DND-41 (cell line): Measurements from ENCODE around the gene FAM219A.
"Not testable (repeated sequence)": the region's sequence is repeated elsewhere in the genome, so short reads cannot be mapped to it uniquely, and the experiment has no call there.

Experiments
- ATAC-seq: fragments of 200-7000 bp; cut with Tn5 transposase; 3 replicates; pipeline ENCODE4 v1.9.1; 2021; ENCODE audit warnings: low read depth; ENCODE audit not compliant: insufficient read depth
- DNase-seq: peaks from one replicate; pipeline ENCODE4 v3.0.0-alpha.2; 2020
- H2AFZ ChIP-seq: 2 replicates; pipeline ENCODE4 v1.6.0; 2012; ENCODE audit warnings: low read depth, low read length
- H3K27ac ChIP-seq: 2 replicates; pipeline ENCODE4 v1.5.1; 2012; ENCODE audit warnings: low read length, inconsistent platforms
- H3K27me3 ChIP-seq: fragments of 200-600 bp; sonication (generic); 2 replicates; pipeline ENCODE4 v1.6.0; 2012; ENCODE audit warnings: low read length, mild to moderate bottlenecking, inconsistent platforms; ENCODE audit not compliant: insufficient read depth, poor library complexity
- H3K36me3 ChIP-seq: 2 replicates; pipeline ENCODE4 v1.5.1; 2012; ENCODE audit warnings: low read length, inconsistent platforms; ENCODE audit not compliant: insufficient read depth
- H3K4me1 ChIP-seq: 2 replicates; pipeline ENCODE4 v1.5.1; 2012; ENCODE audit warnings: mild to moderate bottlenecking, low read length; ENCODE audit not compliant: insufficient read depth
- H3K4me2 ChIP-seq: 2 replicates; pipeline ENCODE4 v1.6.0; 2012; ENCODE audit warnings: mild to moderate bottlenecking, moderate library complexity, low read length, inconsistent platforms; ENCODE audit not compliant: insufficient read depth
- H3K4me3 ChIP-seq, 2 experiments: fragments of 200-600 bp in 1 of 2; shearing (Covaris generic) in 1 of 2; 2 replicates each; pipeline ENCODE4 v1.5.1; 2012 to 2016; ENCODE audit warnings: inconsistent platforms in 2 of 2, low read length in 2 of 2, mild to moderate bottlenecking in 2 of 2, low read depth in 1 of 2, moderate library complexity in 1 of 2
- H3K79me2 ChIP-seq: 2 replicates; pipeline ENCODE4 v1.6.0; 2012; ENCODE audit warnings: low read length, inconsistent platforms; ENCODE audit not compliant: insufficient read depth
- H3K9ac ChIP-seq: 2 replicates; pipeline ENCODE4 v1.6.0; 2012; ENCODE audit warnings: low read depth, mild to moderate bottlenecking, inconsistent platforms, low read length, moderate library complexity
- H3K9me3 ChIP-seq: 2 replicates; pipeline ENCODE4 v1.5.1; 2012; ENCODE audit warnings: low read length, moderate library complexity, mild to moderate bottlenecking, inconsistent platforms; ENCODE audit not compliant: insufficient read depth, severe bottlenecking
- H4K20me1 ChIP-seq: 2 replicates; pipeline ENCODE4 v1.6.0; 2012; ENCODE audit warnings: low read length; ENCODE audit not compliant: insufficient read depth
- EZH2 ChIP-seq: IDR thresholded peaks from 3 replicates; pipeline ENCODE4 v1.6.1; 2012; ENCODE audit warnings: borderline replicate concordance, low read depth, mild to moderate bottlenecking, moderate library complexity, low read length, inconsistent platforms; ENCODE audit not compliant: severe bottlenecking
- TF ChIP-seq, protein P1 (sequence below): IDR thresholded peaks from 2 replicates; pipeline ENCODE4 v1.5.1; 2012; ENCODE audit warnings: borderline replicate concordance, low read length, moderate library complexity, mild to moderate bottlenecking; ENCODE audit not compliant: poor library complexity, severe bottlenecking; ENCODE audit errors: extremely low read depth

The FAM219A gene

DNA sequence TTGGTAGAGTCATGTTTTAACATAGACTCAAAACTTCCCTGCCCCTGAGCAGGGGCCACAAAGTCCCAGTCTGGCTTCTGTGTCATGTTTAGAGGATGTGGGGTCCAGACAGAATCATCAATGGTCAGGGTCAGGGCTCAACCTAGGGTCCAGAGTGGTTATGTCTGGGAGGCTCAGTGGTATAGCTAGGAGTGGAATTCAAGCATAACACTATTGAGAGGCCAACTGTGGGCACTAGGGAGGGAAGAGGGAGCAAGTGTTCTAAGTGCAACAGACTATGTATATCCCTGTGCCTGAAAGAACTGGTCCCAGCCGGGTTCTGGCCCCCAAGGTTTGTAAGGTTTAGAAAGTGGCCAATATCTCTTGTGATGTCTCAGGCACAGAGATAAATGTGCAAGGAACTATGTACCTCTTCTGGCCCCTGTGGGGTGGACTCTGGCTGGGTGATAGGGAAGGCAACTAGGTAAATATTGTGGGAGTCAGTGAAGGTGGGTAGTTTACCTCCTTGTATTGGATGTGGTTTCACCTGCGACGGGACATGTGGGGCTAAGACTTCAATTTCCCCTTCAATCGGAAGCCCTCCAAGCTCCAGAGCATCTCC is 95.7 kb downstream of the FAM219A start:
- H3K4me1 ChIP-seq: no peaks in the 10 kb centered on the region
- TF ChIP-seq, protein P1, sequence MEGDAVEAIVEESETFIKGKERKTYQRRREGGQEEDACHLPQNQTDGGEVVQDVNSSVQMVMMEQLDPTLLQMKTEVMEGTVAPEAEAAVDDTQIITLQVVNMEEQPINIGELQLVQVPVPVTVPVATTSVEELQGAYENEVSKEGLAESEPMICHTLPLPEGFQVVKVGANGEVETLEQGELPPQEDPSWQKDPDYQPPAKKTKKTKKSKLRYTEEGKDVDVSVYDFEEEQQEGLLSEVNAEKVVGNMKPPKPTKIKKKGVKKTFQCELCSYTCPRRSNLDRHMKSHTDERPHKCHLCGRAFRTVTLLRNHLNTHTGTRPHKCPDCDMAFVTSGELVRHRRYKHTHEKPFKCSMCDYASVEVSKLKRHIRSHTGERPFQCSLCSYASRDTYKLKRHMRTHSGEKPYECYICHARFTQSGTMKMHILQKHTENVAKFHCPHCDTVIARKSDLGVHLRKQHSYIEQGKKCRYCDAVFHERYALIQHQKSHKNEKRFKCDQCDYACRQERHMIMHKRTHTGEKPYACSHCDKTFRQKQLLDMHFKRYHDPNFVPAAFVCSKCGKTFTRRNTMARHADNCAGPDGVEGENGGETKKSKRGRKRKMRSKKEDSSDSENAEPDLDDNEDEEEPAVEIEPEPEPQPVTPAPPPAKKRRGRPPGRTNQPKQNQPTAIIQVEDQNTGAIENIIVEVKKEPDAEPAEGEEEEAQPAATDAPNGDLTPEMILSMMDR: no peak
- no peak for TF ChIP-seq EZH2
- no peaks in the 10 kb centered on the region for H3K79me2 ChIP-seq
- no peaks in the 10 kb centered on the region for H3K36me3 ChIP-seq
- no peaks in the 10 kb centered on the region; the same call in 1 of the 2 replicates for H4K20me1 ChIP-seq
- H3K27ac ChIP-seq: no peak overlapping the region
- H3K4me2 ChIP-seq: no peak overlapping the region
- no peaks in the 10 kb centered on the region for H3K27me3 ChIP-seq
- no peak overlapping the region for H3K4me3 ChIP-seq
- H2AFZ ChIP-seq: no peak overlapping the region
- H3K9ac ChIP-seq: no peak overlapping the region
- ATAC-seq (no peak), DNase-seq (no peak)
- no peaks in the 10 kb centered on the region for H3K9me3 ChIP-seq

DNA sequence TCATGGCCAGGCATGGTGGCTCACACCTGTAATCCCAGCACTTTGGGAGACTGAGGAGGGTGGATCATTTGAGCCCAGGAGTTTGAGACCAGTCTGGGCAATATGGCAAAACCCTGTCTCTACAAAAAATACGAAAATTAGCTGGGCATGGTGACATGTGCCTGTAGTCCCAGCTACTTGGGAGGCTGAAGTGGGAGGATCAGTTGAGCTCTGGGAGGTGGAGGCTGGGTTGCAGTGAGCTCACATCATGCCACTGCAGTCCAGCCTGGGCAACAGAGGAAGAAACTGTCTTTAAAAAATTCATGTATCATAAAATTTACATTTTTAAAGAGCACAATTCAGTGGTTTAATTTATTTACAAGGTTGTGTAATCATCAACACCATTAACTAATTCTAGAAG is 105.4 kb downstream of the FAM219A start:
- not testable (repeated sequence) for H2AFZ ChIP-seq, H3K27me3 ChIP-seq, H3K4me3 ChIP-seq, H4K20me1 ChIP-seq, H3K4me1 ChIP-seq, H3K36me3 ChIP-seq, H3K9ac ChIP-seq, DNase-seq, ATAC-seq, H3K4me2 ChIP-seq, H3K79me2 ChIP-seq, H3K9me3 ChIP-seq, H3K27ac ChIP-seq

DNA sequence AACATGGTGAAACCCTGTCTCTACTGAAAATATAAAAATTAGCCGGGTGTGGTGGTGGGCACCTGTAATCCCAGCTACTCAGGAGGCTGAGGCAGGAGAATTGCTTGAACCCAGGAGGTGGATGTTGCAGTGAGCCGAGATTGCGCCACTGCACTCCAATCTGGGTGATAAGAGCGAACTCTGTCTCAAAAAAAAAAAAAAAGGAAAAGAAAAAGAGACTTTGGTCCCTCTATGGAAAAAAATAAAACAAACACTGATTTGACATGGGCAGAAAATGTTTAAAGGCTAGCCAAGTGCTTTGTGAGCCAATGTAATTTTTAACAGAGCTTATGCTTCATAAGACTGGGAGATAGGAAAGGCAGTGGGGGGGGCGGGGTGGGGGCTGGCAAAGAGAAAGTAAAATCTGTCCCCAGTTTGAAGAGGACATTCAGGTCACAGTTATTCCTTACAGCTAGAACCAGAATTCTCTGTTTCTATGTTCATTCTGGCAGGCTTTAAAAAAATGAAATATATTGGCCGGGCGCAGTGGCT is 106.2 kb downstream of the FAM219A start:
- H3K27ac ChIP-seq, H2AFZ ChIP-seq, ATAC-seq, H4K20me1 ChIP-seq, H3K4me3 ChIP-seq, H3K4me2 ChIP-seq, H3K9me3 ChIP-seq, H3K27me3 ChIP-seq, H3K9ac ChIP-seq, H3K36me3 ChIP-seq, H3K4me1 ChIP-seq, H3K79me2 ChIP-seq, DNase-seq: not testable (repeated sequence)

DNA sequence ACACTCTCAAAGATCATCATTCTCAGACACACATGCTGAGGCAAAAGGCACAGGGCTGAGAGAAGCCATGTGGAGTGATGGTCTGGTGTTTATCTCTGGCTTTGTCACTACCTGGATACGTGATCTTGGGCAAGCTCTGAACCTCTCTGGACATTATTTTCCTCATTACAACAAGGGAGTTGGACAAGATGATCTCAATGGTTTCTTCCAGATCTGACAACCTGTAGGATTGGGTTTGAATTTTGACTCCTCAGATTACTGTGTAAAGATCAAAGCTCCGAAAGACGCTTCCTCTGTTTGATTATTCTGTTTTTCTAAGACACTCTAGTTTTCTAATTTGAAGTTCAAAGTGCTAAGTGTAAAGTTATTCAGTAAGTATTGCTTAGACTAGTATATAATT is 109.0 kb downstream of the FAM219A start:
- H3K36me3 ChIP-seq: no peaks in the 10 kb centered on the region
- no peaks in the 10 kb centered on the region for H4K20me1 ChIP-seq
- H3K4me3 ChIP-seq: no peak overlapping the region
- H3K27me3 ChIP-seq: no peaks in the 10 kb centered on the region
- no peak overlapping the region for H2AFZ ChIP-seq
- TF ChIP-seq, protein P1: no peak
- TF ChIP-seq EZH2: no peak
- DNase-seq (no peak), ATAC-seq (no peak)
- H3K9ac ChIP-seq: no peak overlapping the region
- no peaks in the 10 kb centered on the region for H3K4me1 ChIP-seq
- no peak overlapping the region for H3K4me2 ChIP-seq
- H3K27ac ChIP-seq: no peak overlapping the region
- H3K79me2 ChIP-seq: no peaks in the 10 kb centered on the region
- H3K9me3 ChIP-seq: no peaks in the 10 kb centered on the region
